BJ (cell line): ENCODE results near the gene HDAC5. TPM values are rescaled to one million over a fixed set of nuclear protein-coding genes. Genes with fewer than 3 reads are reported as not detected.
"Not testable (repeated sequence)": the region's sequence is repeated elsewhere in the genome, so short reads cannot be mapped to it uniquely, and the experiment has no call there.

Source experiments
- CTCF ChIA-PET: fragments of 350-600 bp; formaldehyde crosslinking; extraction: SDS; loops from one replicate; lab custom pipeline; 2021; ENCODE audit warnings: antibody characterized with exemption, inconsistent platforms; lab: Yijun Ruan, JAX
- POLR2A ChIA-PET: fragments of 300-600 bp; sonication (Branson Sonifier 250); formaldehyde crosslinking; extraction: SDS; loops from one replicate; lab custom pipeline; 2021; ENCODE audit warnings: antibody characterized with exemption; lab: Charles Lee
- DNase-seq: peaks from one replicate; pipeline ENCODE4 v3.0.0-alpha.2; 2011; ENCODE audit warnings: low read depth
- H3K27me3 ChIP-seq: 2 replicates; pipeline ENCODE4 v1.6.0; 2011; ENCODE audit warnings: low read length; ENCODE audit not compliant: control insufficient read depth, insufficient read depth
- H3K36me3 ChIP-seq: 2 replicates; pipeline ENCODE4 v1.5.1; 2011; ENCODE audit warnings: low read length; ENCODE audit not compliant: control insufficient read depth, insufficient read depth
- H3K4me3 ChIP-seq: 2 replicates; pipeline ENCODE4 v1.5.1; 2011; ENCODE audit warnings: low read depth, mild to moderate bottlenecking, control low read depth, low read length
- CTCF ChIP-seq: IDR thresholded peaks from 2 replicates; pipeline ENCODE4 v1.5.1; 2011; ENCODE audit warnings: low read depth, mild to moderate bottlenecking, control low read depth, inconsistent platforms, low read length, moderate library complexity; ENCODE audit not compliant: insufficient read depth
- polyA plus RNA-seq: library from polyadenylated mRNA; depleted of rRNA; stranded (reverse); fragments of >200 nt; gene quantifications from 2 replicates; pipeline ENCODE4 v1.2.3, GENCODE V29; 2011

HDAC5 gene
- polyA plus RNA-seq, 1 experiment: 102 TPM

DNA sequence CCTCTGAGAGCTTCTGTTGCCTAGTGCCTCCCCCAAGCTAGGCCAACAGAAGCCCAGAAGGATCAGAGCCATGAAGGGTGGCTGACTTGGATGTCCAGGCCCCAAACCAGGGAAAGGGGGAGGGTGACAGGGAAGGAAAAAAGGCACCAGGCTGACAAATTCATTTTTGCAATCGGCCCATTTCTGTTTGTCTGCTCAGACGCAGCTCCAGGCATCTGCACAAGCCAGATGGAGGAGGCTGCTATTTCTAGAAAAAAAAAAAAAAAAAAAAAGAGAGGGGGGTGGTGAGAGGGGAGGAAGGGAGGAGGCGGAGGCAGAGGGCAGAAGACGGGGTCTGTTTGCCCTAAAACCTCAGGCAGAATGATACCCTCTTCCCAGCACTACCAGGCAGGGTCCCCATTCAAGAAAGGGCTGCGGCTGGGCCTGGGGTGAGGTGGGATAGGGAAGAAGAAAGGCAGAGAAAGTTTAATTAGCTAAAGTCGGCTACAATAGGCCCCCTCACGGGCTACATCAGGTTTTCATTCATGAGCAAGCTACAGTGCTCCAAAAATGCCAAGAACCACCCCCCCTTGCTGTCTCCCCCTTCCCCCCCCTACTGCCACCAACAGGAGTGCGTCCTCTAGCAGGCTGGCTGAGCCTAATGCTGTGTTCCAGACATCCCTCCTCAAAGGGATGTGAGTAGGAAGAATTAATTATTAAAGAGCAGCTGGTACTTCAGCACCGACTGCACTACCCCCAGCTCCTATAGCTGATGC, 2.4 kb downstream of the HDAC5 start:
- H3K4me3 ChIP-seq: no peak overlapping the region
- peaks cover 1% of the 10 kb centered on the region; the same call in 1 of the 2 replicates for H3K36me3 ChIP-seq
- CTCF ChIA-PET: interaction anchor here (0.6 to 2.1 kb wide), 3 partner anchors 9 to 78 kb away, joined by 3 to 6 read pairs (median 3); no protein-coding TSS in a partner anchor
- DNase-seq: no peak
- TF ChIP-seq CTCF: no peak
- POLR2A ChIA-PET: interaction anchor here (0.6 kb wide), 2 partner anchors 114 to 949 kb away, joined by 3 to 18 read pairs; no protein-coding TSS in a partner anchor
- H3K27me3 ChIP-seq: no peaks in the 10 kb centered on the region

GRCh38 chr17:44120281-44120680, 3.2 kb downstream of the HDAC5 start:
- ChIA-PET POLR2A (interaction anchor here (0.6 kb wide), 1 partner anchor 114 kb away, joined by 18 read pairs; no protein-coding TSS in a partner anchor), CTCF (interaction anchor here (0.7 to 2.1 kb wide), 4 partner anchors 8 to 176 kb away, joined by 3 to 6 read pairs (median 4); no protein-coding TSS in a partner anchor)
- not testable (repeated sequence) for H3K4me3 ChIP-seq, DNase-seq, H3K36me3 ChIP-seq, H3K27me3 ChIP-seq

DNA sequence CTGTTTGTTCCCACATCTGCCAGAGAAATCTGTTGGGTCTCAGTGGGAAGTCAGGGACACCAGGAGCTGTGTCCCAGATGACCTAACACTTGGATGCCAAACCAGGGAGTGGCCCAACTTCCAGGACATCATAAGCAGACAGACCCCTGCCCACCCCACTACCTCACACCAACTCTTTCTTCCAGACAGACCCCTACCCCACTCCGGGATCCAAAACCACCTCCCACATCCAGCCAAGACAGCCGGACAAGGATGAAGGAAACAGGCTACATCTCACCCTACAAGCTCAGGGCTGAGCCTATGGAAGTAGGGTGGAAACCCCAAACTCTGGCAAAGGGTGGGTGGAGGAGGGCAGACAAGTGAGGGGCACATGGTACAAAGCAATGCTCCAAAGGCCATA, 3.6 kb downstream of the HDAC5 start:
- H3K36me3 ChIP-seq: peaks cover 7% of the 10 kb centered on the region
- DNase-seq: no peak
- H3K27me3 ChIP-seq: no peaks in the 10 kb centered on the region
- CTCF ChIA-PET: interaction anchor here (0.7 to 2.1 kb wide), 4 partner anchors 8 to 176 kb away, joined by 3 to 6 read pairs (median 4); no protein-coding TSS in a partner anchor
- POLR2A ChIA-PET: no interaction called here
- TF ChIP-seq CTCF: no peak
- H3K4me3 ChIP-seq: no peak overlapping the region

DNA sequence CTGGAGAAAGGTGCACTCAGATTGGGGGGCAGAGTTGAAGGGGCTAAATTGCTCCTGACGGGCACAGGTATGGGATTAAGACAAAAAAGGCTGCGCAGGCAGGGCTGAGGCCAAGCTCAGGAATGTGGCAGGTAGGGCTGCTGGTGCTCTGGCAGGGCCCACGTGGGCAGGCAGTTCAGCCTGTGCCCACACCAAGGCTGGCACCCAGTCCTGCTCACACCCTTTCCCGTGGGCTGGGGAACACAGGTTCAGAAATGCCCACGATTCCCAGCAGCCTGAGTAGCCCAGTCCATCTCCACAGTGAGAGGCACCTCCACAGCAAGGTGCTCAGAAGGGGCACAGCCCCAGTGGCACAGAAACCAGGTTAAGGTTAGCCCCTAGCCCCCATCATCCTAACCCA, 4.4 kb downstream of the HDAC5 start:
- no peak for TF ChIP-seq CTCF
- Histone ChIP-seq H3K36me3 (peaks cover 9% of the 10 kb centered on the region), H3K27me3 (no peaks in the 10 kb centered on the region), H3K4me3 (no peak overlapping the region)
- ChIA-PET POLR2A (no interaction called here), CTCF (interaction anchor here (1.9 kb wide), 1 partner anchor 175 kb away, joined by 5 read pairs; no protein-coding TSS in a partner anchor)
- no peak for DNase-seq

DNA sequence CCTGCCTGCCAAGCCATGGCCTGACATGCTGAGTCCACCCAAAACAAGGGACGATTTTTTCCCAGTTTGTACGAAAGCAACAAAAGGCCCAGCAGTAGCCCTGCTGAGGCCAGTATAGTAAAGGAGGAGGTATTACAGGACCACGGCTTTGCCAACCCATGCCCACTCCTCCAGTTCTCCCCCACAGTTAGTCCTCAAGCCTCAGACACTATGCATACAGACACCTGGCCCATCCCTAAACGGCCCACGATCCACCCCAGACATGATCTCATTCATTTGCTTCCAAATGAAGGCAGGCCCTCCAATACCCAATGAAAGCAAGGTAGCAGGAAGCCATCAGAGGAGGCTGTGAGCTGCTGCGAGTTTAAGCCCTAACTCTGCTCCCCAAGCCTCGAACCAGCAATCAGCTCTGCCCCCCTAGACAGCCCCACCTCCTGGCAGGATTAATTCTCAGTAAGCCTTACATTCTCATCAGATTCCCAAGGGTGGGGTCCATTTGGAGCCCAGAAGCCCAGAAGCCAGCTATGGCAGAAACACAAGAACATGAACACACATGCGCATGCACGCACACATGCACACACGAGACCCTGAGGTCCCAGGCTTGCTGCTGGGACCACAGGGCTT, 4.9 kb downstream of the HDAC5 start:
- no peak overlapping the region for H3K4me3 ChIP-seq
- POLR2A ChIA-PET: no interaction called here
- DNase-seq: no peak
- TF ChIP-seq CTCF: no peak
- no peaks in the 10 kb centered on the region for H3K27me3 ChIP-seq
- peaks cover 12% of the 10 kb centered on the region for H3K36me3 ChIP-seq
- CTCF ChIA-PET: interaction anchor here (1.9 kb wide), 1 partner anchor 175 kb away, joined by 5 read pairs; no protein-coding TSS in a partner anchor
